AG09319 (cell line): ENCODE measurements around the gene OVCA2.

Experiments used
- DNase-seq: peaks from one replicate; pipeline ENCODE4 v3.0.0-alpha.2; 2010; ENCODE audit warnings: low read depth; ENCODE audit errors: extremely low read depth
- TF ChIP-seq, protein P1 (sequence below): IDR thresholded peaks from 2 replicates; pipeline ENCODE4 v1.5.1; 2011; ENCODE audit warnings: low read depth, mild to moderate bottlenecking, inconsistent platforms, low read length, moderate library complexity

OVCA2 gene

DNA sequence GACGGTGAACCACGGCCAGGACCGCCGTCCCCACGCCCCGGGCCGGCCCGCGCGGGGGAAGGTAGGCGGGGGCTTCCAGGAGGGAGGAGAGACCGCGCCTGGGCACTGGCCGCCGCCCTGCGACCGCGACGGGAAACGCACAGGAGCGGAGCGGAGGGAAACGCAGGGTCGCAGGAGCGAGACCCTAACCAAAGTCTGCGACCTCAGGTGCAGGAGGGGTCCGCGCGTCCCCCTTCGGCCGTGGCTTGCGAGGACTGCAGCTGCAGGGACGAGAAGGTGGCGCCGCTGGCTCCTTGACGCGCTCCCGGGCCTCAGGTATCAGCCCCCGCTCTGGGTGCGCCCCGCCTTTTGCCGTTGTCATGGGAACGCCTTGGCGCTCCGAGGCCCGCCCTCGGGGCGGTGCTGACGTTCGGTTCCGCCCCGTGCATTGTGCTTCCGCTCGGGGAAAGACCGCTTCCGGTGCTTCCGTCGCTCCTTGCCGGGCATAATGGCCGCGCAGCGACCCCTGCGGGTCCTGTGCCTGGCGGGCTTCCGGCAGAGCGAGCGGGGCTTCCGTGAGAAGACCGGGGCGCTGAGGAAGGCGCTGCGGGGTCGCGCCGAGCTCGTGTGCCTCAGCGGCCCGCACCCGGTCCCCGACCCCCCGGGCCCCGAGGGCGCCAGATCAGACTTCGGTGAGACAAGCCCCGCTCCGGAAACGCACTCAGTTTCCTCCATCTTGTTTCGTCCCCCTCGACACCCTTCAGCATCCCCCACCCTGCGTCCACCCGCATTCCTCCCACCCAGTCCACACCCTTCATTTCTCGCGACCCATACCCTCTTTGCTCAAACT lies at the start of gene OVCA2:
OVCA2 (plus strand) TSS at position 462 of the 829 bp plus-strand sequence; CDS start at position 488, 26 bp downstream.
- DNase-seq, result peak; percentile 83

DNA sequence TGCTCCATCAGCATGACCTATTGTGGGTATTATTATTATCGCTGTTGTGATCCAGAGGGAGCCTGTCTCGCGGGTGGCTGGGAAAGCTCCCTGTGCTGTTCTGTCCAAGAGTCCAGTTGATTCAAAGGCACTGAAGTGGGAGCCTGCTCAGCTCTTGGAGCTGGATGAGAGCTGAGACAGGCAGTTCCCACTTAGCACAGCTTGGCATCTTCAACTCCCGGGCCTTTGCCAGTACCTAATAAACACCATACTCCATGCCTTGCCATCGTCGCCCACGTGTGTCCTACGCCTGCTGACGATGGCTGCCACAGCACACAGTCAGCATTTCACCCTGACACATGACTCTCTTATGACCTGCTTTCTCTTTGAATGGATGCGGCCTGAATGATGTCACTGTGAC lies 49.3 kb upstream of the OVCA2 start:
- DNase-seq, result no peak
- TF ChIP-seq, protein P1, sequence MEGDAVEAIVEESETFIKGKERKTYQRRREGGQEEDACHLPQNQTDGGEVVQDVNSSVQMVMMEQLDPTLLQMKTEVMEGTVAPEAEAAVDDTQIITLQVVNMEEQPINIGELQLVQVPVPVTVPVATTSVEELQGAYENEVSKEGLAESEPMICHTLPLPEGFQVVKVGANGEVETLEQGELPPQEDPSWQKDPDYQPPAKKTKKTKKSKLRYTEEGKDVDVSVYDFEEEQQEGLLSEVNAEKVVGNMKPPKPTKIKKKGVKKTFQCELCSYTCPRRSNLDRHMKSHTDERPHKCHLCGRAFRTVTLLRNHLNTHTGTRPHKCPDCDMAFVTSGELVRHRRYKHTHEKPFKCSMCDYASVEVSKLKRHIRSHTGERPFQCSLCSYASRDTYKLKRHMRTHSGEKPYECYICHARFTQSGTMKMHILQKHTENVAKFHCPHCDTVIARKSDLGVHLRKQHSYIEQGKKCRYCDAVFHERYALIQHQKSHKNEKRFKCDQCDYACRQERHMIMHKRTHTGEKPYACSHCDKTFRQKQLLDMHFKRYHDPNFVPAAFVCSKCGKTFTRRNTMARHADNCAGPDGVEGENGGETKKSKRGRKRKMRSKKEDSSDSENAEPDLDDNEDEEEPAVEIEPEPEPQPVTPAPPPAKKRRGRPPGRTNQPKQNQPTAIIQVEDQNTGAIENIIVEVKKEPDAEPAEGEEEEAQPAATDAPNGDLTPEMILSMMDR, result no peak

More for the DNA sequence above, at the start of gene OVCA2:
- TF ChIP-seq, protein P1, result peak; percentile 52

DNA sequence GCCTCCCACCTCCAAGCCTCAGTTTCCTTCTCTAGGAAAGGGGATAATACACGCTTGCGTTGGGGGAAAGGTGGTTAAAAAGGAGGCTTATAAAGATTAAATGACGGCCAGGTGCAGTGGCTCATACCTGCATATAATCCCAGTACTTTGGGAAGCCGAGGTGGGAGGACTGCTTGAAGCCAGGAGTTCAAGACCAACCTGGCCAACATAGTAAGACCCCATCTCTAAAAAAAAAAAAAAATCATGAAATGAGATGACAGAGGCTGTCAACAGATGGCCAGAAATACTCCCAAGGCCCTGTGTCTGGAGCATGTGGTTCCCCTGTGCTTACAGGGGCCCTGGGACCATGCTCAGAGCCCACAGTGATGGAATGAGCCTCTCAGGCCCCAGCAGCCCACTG lies 47.1 kb upstream of the OVCA2 start:
- DNase-seq, result no peak
- TF ChIP-seq, protein P1, result no peak

DNA sequence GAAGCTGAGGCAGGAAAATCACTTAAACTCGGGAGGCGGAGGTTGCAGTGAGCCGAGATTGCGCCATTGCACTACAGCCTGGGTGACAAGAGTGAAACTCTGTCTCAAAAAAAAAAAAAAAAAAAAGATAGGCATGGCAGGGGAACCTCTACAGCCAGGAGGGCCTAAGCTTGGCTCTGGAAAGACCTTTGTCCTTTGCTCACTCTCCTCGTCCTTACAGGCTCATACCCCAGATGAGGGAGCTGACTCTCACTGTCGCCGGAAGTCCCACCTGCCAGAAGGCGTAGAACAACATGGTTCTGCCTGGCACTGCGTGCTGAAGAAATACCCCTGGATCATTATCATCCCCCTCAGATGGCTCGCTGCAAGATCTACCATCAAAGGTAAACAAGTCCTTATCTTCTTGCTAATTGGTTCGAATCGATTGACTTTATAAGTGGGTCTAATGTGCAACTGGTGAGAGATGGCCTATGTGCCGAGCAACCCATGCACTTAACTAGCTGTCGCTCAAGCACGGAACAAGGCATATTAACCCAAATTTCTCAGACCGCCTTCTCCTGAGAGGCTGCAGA lies 46.4 kb upstream of the OVCA2 start:
- no peak for DNase-seq
- TF ChIP-seq, protein P1, result no peak

DNA sequence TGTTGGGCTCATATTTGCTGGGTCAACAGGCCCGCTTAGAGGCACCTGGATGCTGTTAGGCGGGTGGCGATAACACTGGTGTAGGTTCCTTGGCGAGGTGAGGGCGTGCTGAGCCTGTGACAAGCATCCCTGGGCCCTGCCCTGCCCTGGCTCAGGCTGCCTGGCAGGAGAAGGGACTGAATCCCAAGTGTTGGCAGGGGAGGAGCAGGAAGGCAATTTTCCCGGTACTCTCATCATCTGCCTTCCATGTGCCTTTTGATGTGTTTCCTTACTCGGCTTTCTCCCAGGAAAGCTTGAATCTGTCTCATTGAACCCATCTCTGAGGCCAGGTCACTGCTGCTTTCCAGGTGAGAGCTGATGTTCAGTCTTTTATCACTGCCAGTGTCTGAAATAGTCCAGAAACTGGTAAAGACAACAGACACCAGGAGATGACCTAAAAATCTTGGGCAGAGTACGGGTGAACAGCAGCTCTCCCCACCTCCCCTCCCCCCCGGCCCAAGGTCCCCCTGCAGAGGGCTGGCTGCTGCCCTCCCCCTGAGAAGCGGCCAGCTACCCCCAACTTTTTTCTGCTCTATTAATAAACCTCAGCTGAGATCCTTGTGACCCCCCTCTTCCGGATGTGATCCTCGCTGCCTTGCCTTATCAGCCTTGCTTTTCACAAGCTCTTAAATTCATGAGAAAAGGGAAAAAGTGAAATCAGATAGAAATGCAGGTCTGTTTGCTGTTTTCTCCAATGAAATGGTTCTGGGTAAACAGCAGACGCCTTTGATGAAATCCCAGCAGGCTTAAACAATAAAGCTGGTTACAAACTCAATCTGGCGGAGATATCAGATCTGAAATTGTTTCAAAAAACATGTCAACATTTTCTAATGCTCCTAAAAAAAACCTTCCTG lies 45.7 kb upstream of the OVCA2 start:
- TF ChIP-seq, protein P1, result no peak
- no peak for DNase-seq

DNA sequence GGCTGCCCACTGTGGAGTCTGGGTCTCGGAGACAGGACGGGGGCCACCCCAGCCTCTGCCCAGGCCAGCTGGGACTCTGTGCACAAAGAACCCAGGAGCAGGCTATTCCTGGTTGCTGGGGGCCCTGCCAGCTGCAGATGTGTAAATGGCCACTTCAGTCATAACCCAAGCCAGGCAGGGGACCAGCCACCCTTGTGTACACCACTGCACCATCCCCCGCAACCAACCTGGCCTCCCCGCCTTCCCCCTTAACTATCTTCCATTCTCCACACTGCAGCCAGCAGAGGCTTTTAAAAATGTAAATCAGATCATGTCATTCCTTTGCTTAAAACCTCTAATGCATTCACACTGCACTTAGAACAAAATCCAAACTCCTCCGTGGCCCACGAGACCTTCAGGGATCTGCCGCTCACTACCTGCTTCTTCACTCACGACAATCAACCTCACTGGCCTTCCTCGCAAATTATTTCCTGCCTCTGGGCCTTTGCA lies 45.0 kb upstream of the OVCA2 start:
- TF ChIP-seq, protein P1, result no peak
- no peak for DNase-seq
